ENCODE data around the gene HM13. TPM values are rescaled to one million over a fixed set of nuclear protein-coding genes. Genes with fewer than 3 reads are reported as not detected.
A peak's percentile ranks its signal among the peaks of the same experiment; 100 is the strongest.

Gene HM13
- total RNA-seq, 3 donors from 2014 or later, result 95.6 to 137 (median 109) TPM

DNA sequence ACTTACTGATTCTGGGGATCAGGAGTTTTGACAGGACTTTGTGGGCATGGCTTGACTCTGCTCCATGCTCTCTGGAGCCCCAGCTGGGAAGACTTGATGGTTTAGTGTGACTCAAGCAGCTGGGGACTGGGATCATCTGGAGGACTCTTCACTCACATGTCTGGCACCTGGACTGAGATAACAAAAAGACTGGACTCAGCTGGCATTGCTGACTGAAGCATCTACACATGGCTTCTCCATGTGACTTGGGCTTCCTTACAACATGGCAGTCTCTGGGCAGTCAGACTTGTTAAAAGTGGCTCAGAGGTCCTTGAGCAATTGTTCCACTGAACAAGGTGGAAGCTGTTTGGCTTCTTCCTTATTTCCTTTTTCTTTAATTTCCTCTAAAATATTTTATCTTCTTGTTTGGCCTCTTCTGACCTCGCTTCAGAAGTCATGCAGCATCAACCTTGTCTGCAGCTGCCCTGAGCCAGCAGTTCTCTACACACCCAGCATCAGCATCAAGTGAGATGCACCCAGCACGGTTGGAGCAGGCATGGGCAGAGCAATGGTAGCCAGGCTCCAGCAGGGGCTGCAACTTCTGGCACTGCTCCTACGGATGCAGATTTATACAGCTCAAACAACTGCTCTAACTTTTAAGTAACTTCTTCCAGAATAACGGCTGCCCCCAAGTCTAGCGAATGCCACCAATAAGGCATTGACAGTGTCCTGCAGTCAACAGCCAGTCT is 5.6 kb upstream of the HM13 start:
- ATAC-seq (no peak), DNase-seq (no peak)
- Histone ChIP-seq H3K4me3 (no peak overlapping the region), H3K9me3 (peaks cover 2% of the 10 kb centered on the region), H3K36me3 (ENCODE audit: low read depth) (no peaks in the 10 kb centered on the region), H3K4me1 (ENCODE audit: low read depth) (no peaks in the 10 kb centered on the region)
- intact Hi-C loops (cut with DNase I, micrococcal nuclease), result no loop called here
- TF ChIP-seq, protein P1, sequence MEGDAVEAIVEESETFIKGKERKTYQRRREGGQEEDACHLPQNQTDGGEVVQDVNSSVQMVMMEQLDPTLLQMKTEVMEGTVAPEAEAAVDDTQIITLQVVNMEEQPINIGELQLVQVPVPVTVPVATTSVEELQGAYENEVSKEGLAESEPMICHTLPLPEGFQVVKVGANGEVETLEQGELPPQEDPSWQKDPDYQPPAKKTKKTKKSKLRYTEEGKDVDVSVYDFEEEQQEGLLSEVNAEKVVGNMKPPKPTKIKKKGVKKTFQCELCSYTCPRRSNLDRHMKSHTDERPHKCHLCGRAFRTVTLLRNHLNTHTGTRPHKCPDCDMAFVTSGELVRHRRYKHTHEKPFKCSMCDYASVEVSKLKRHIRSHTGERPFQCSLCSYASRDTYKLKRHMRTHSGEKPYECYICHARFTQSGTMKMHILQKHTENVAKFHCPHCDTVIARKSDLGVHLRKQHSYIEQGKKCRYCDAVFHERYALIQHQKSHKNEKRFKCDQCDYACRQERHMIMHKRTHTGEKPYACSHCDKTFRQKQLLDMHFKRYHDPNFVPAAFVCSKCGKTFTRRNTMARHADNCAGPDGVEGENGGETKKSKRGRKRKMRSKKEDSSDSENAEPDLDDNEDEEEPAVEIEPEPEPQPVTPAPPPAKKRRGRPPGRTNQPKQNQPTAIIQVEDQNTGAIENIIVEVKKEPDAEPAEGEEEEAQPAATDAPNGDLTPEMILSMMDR (IDR thresholded peaks at IDR 0.05), result no peak

DNA sequence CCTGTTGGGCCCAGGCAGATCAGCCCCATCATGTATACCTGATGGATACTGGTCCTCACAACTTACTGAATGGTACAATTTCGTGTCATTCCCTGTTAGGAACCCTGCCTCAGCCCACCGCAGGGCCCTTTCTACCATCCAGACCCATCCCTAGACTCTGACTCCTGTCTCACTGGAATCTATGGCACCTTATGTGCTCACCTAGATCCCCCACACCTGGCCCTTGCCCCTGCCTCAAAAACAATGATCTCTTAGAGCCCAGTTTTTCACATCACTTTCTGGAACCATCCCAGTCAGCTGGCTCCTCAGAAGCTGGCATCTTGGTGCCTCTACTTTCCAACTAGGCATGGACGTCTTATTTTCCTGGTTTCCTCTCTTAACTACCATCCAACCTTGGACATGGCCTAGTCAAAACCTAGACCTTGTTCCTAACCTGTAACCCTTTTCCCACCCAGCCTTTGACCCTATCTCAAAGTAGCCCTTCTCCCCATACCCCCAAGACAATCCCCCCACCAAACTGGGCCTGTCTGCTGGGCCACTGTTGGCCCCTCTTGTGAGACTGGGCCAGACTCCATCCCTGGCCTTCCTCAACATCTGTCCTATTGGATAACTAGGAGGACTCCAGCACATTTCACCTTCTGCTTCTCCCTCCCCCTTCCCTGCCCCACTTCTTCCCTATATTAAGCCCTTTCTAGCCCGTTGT is 981 bp downstream of the HM13 start:
- TF ChIP-seq, protein P1 (IDR thresholded peaks at IDR 0.05), result no peak
- Histone ChIP-seq H3K4me1 (ENCODE audit: low read depth) (peaks cover 28% of the 10 kb centered on the region), H3K9me3 (no peaks in the 10 kb centered on the region), H3K36me3 (ENCODE audit: low read depth) (no peaks in the 10 kb centered on the region), H3K4me3 (peak overlapping the region; percentile 56)
- intact Hi-C loops (cut with DNase I, micrococcal nuclease), result no loop called here
- DNase-seq, result peak in 1 of 3 donors; percentile 14
- no peak for ATAC-seq

DNA sequence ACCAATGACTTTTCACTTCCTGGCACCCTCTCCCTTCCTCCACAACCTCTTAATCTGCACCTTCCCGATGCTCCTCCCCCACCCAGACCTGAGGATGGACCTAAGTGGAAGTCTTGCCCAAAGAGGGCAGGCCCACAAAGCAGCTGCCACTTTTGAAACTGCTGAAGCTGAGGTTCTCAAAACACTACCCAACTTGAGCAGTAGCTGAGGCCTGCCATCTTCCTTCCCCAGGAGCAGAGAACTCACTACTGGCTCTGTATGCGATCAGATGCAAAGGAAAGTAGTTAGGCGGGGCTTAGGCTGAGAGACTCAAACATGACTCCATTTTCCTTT is 1.5 kb downstream of the HM13 start:
- Histone ChIP-seq H3K36me3 (ENCODE audit: low read depth) (no peaks in the 10 kb centered on the region), H3K9me3 (no peaks in the 10 kb centered on the region), H3K4me1 (ENCODE audit: low read depth) (peaks cover 28% of the 10 kb centered on the region), H3K4me3 (no peak overlapping the region)
- DNase-seq (peak in 1 of 3 donors; percentile 13), ATAC-seq (no peak)
- intact Hi-C loops (cut with DNase I, micrococcal nuclease), result no loop called here
- TF ChIP-seq, protein P1 (IDR thresholded peaks at IDR 0.05), result no peak

DNA sequence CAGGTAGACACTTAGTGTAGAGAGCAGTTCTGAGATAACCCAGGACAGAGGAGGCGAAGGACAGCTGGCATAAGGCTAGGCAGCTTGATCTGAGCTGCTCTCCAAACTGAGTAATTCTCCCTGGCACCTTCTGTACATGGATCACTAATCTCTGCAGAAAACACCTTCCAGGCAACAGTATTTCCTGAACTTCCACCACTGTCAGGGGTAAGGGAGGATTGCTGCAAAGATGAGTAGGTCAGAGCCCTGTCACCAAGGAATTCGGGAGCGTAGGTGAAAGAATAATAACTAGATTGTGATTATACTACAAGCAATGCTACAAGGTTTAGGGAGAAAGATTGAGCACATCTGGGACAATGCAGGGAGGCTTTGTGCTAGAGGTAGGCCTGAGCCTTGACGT is 1.9 kb downstream of the HM13 start:
- H3K4me3 ChIP-seq, result no peak overlapping the region
- no peaks in the 10 kb centered on the region for H3K9me3 ChIP-seq
- ATAC-seq (no peak), DNase-seq (no peak)
- intact Hi-C loops (cut with DNase I, micrococcal nuclease), result no loop called here
- TF ChIP-seq, protein P1 (IDR thresholded peaks at IDR 0.05), result no peak
- H3K36me3 ChIP-seq (ENCODE audit: low read depth), result no peaks in the 10 kb centered on the region
- H3K4me1 ChIP-seq (ENCODE audit: low read depth), result peaks cover 28% of the 10 kb centered on the region

DNA sequence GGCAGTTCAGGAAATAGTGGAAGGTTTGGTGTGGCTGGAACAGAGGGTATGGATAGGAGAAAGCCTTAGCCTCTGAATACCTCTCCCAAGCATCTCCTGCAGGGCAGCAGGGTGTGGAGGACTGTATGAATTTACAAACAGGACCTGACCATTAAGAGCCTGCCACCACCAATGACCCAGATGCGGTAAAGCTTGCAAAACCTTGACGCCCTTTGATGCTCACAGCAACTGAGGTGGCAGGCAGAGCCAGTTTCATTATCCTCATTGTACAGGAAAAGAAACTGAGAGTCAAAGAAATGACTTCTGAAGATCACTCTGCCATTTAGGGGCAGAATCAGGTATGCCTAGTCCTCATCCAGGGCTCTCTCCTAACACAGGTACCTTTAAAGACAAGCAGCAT is 2.4 kb downstream of the HM13 start:
- H3K36me3 ChIP-seq (ENCODE audit: low read depth), result no peaks in the 10 kb centered on the region
- TF ChIP-seq, protein P1 (IDR thresholded peaks at IDR 0.05), result no peak
- H3K4me1 ChIP-seq (ENCODE audit: low read depth), result peaks cover 28% of the 10 kb centered on the region
- no peak overlapping the region for H3K4me3 ChIP-seq
- ATAC-seq (no peak), DNase-seq (no peak)
- intact Hi-C loops (cut with DNase I, micrococcal nuclease), result no loop called here
- no peaks in the 10 kb centered on the region for H3K9me3 ChIP-seq
